ENCODE data around the gene ANKRD28.
"Not testable (repeated sequence)": the region's sequence is repeated elsewhere in the genome, so short reads cannot be mapped to it uniquely, and the experiment has no call there.

The ANKRD28 gene

GRCh38 chr3:15629860-15630597, 167.8 kb downstream of the ANKRD28 start:
- H3K27ac Mint-ChIP-seq, result peak overlapping the region; percentile 68 to 93 (median 78)
- no peaks in the 10 kb centered on the region for H3K36me3 Mint-ChIP-seq (ENCODE audit: low read depth)
- H3K9me3 Mint-ChIP-seq, result no peaks in the 10 kb centered on the region
- H3K27me3 Mint-ChIP-seq (ENCODE audit: low read depth), result no peaks in the 10 kb centered on the region
- peak overlapping the region in 2 of 3 experiments; percentile 40 to 58 for H3K4me3 Mint-ChIP-seq
- H3K4me1 Mint-ChIP-seq, result peaks cover 52% of the 10 kb centered on the region
- TF ChIP-seq CTCF (IDR thresholded peaks at IDR 0.05; ENCODE audit: unreplicated experiment in 3 of 3), result peak; percentile 56 to 66 (median 62)

- TF ChIP-seq CTCF (IDR thresholded peaks at IDR 0.05; ENCODE audit: unreplicated experiment in 3 of 3), result no peak
- H3K9me3 Mint-ChIP-seq, result peaks cover 5% of the 10 kb centered on the region
- no peak overlapping the region for H3K27ac Mint-ChIP-seq
- no peaks in the 10 kb centered on the region for H3K27me3 Mint-ChIP-seq (ENCODE audit: low read depth)
- H3K4me1 Mint-ChIP-seq, result peaks cover 41% of the 10 kb centered on the region
- H3K36me3 Mint-ChIP-seq (ENCODE audit: low read depth), result peaks cover 5% of the 10 kb centered on the region
- H3K4me3 Mint-ChIP-seq, result no peak overlapping the region
Measured at GRCh38 chr3:15628967-15629366, 168.8 kb downstream of the ANKRD28 start.

DNA sequence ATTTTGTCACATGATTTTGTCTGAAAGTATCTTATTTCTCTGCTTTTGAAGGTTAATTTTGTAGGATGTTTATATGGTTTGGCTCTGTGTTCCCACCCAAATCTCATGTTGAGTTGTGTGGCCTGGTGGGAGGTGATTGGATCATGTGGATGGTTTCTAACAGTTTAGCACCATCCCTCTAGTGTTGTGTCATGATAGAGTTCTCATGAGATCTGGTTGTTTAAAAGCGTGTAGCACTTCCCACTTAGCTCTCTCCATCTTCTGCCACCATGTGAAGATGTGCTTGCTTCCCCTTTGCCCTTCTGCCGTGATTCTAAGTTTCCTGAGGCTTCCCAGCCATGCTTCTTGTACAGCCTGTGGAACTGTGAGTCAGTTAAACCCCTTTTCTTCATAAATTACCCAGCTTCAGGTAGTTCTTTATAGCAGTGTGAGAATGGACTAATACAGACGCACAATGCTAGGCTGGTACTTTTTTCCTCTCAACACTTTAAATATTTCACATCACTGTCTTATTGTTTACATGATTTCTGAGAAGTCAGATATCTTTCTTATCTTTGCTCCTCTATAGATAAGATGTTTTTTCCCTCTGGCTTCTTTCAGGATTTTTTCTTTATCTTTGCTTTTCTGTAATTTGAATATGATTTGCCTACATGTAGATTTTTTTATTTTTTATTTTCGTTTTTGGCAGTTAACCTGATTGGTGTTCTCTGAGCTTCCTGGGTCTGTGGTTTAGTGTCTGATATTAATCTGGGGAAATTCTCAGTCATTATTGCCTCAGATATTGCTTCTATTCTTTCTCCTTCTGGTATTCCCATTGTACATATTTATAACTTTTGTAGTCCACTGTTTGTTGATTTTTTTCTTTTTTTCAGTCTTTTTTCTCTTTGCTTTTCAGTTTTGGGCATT, 174.0 kb downstream of the ANKRD28 start:
- H3K27me3 Mint-ChIP-seq (ENCODE audit: low read depth), result no peaks in the 10 kb centered on the region
- H3K27ac Mint-ChIP-seq, result no peak overlapping the region
- no peaks in the 10 kb centered on the region for H3K4me1 Mint-ChIP-seq
- no peak for TF ChIP-seq CTCF (IDR thresholded peaks at IDR 0.05; ENCODE audit: unreplicated experiment in 3 of 3)
- no peak overlapping the region for H3K4me3 Mint-ChIP-seq
- H3K36me3 Mint-ChIP-seq (ENCODE audit: low read depth), result peaks cover 50% of the 10 kb centered on the region
- peaks cover 41% of the 10 kb centered on the region for H3K9me3 Mint-ChIP-seq

DNA sequence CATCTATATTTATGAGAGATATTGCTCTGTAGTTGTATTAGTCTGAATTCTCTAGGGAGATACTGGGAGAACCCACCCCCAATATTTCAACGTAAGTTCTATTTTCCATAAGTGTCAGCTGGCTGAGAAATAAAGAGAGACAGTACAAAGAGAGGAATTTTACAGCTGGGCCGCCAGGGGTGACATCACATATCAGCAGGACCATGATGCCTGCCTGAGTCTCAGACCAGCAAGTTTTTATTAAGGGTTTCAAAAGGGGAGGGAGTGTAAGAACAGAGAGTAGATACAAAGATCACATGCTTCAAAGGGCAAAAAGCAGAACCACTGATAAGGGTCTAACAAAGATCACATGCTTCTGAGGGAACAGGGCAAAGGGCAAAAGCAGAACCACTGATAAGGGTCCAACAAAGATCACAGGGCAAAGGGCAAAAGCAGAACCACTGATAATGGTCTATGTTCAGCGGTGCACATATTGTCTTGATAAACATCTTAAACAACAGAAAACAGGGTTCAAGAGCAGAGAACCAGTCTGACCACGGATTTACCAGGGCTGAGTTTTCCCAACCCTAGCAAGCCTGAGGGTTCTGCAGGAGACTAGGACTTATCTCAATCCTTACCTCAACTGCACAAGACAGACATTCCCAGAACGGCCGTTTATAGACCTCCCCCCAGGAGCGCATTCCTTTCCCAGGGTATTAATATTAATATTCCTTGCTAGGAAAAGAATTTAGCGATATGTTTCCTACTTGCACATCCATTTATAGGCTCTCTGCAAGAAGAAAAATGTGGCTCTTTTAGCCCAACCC, 177.9 kb downstream of the ANKRD28 start:
- peaks cover 50% of the 10 kb centered on the region for H3K36me3 Mint-ChIP-seq (ENCODE audit: low read depth)

More for the DNA sequence above, 177.9 kb downstream of the ANKRD28 start:
- H3K27ac Mint-ChIP-seq; H3K4me3 Mint-ChIP-seq; H3K27me3 Mint-ChIP-seq (ENCODE audit: low read depth); H3K4me1 Mint-ChIP-seq: not testable (repeated sequence)
- peaks cover 41% of the 10 kb centered on the region for H3K9me3 Mint-ChIP-seq
